Gastrocnemius medialis (tissue), 4 donors: ENCODE data around the gene MAP3K19.

Source experiments
- POLR2A ChIP-seq, 2 donors: fragments of 450-650 bp; IDR thresholded peaks; one replicate each; pipeline ENCODE4 v1.6.1; 2017; ENCODE audit warnings: antibody characterized with exemption in 2 of 2, mild to moderate bottlenecking in 2 of 2, moderate library complexity in 2 of 2
- TF ChIP-seq, protein P1 (sequence below), 5 experiments: fragments of 450-650 bp in 3 of 5; fragments of 200-600 bp in 2 of 5; sonication (generic) in 2 of 5; IDR thresholded peaks in 4 of 5; conservative IDR thresholded peaks in 1 of 5; 1 replicate in 4 of 5; 2 replicates in 1 of 5; pipeline ENCODE4 v1.5.1; 2016 to 2019; ENCODE audit warnings: antibody characterized with exemption in 5 of 5, mild to moderate bottlenecking in 3 of 5, moderate library complexity in 3 of 5

DNA sequence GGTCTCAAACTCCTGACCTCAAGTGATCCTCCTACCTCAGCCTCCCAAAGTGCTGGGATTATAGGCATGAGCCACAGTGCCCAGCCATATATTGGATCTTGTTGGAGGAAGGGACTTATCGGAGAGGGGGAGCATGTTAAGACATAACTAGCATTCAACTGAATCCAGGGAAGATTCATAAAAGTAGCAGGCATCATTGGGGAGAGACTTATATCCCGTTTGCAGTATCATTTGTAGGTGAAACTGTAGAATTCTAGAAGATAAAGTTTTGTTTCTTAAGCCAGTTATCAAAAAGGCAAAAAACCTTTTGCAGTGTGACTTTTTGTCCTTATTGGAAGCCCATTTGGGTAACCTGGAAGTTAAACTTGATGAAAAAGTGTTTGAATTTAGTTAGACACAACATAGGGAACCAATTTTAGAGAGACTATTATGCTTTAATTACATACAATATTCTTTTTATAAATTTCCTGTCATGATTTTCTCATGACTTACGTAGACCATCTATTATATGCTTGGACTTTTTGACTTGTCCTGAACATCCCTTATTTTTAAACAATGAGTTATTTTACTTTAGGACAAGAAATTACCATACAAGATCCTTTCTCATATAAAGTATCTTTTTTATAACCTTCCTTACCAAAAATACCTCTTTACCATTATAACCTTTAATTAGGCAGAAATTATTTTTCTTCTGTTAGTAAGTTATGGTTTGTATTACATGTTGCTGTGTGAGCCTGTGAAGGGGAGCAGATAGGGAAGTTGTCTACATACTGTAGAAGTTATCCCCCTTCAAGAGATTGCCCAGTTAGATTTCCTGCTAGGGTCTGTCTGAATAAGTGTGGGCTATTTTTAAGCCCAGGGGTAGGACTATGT is 25.1 kb upstream of the MAP3K19 start:
- TF ChIP-seq, protein P1, sequence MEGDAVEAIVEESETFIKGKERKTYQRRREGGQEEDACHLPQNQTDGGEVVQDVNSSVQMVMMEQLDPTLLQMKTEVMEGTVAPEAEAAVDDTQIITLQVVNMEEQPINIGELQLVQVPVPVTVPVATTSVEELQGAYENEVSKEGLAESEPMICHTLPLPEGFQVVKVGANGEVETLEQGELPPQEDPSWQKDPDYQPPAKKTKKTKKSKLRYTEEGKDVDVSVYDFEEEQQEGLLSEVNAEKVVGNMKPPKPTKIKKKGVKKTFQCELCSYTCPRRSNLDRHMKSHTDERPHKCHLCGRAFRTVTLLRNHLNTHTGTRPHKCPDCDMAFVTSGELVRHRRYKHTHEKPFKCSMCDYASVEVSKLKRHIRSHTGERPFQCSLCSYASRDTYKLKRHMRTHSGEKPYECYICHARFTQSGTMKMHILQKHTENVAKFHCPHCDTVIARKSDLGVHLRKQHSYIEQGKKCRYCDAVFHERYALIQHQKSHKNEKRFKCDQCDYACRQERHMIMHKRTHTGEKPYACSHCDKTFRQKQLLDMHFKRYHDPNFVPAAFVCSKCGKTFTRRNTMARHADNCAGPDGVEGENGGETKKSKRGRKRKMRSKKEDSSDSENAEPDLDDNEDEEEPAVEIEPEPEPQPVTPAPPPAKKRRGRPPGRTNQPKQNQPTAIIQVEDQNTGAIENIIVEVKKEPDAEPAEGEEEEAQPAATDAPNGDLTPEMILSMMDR (IDR thresholded peaks at IDR 0.05 in 4 of 5, conservative IDR thresholded peaks at IDR 0.05 in 1 of 5) = no peak
- no peak for TF ChIP-seq POLR2A (IDR thresholded peaks at IDR 0.05)
